Kidney tubule cell (primary cell): ENCODE results near the gene EPSTI1.

Experiments
- DNase-seq: peaks from one replicate; pipeline ENCODE4 v3.0.0-alpha.2; 2018; ENCODE audit warnings: low spot score

Gene EPSTI1

GRCh38 chr13:42849200-42849599 is 142.8 kb downstream of the EPSTI1 start:
- DNase-seq = no peak

GRCh38 chr13:42847891-42848663 is 144.0 kb downstream of the EPSTI1 start:
- no peak for DNase-seq

GRCh38 chr13:42836930-42837690 is 154.9 kb downstream of the EPSTI1 start:
- peak; percentile 71 for DNase-seq
